ENCODE measurements around the gene SLC9A3.

SLC9A3 gene

DNA sequence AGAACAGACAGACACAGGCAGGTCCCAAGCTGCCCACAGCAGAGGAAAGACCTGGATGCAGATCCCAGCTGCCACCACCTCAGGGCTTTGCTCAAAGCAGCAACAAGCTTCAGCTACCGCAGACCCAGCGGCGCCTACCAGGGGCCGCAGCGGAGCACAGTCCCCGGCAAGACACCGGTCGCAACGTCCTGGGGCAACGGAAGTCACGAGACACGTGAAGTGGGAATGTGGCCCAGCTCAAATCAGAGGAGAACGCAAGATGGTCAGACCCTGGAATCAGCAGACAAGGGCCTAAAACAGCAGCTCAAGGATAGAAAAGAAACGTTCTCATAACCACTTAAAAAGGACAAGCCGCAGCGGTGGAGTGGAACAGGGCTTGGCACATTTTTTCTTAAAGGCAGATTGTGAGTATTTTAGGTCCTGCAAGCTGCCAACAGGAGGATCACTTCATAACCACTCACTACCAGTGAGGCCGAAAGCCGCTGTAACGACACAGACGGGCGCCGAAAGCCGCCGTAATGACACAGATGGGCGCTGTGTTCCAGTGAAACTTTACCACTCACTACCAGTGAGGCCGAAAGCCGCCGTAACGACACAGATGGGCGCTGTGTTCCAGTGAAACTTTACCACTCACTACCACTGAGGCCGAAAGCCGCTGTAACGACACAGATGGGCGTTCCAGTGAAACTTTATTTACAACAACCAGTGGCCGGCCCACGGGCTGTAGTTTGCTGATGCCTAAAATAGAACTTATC, 21.7 kb downstream of the SLC9A3 start:
- DNase-seq = no peak

DNA sequence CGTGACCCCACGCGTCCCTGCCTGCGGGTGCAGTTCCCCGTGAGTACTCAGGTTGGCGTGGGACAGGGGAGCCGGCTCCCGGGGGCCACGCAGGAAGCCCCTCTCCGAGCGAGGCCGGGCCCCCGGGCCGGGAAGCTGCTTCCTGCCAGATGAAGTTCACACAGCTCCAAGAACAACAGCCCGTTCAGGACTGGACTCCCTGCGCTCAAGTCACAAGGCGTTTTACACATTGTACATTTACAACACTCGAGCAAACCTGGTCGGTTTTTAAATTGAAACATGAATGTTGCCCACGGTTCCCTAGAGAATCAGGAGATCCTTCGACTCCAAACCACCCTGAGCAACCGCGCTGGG, 22.4 kb downstream of the SLC9A3 start:
- no peak for DNase-seq

GRCh38 chr5:501105-501830, 23.0 kb downstream of the SLC9A3 start:
- DNase-seq = no peak

DNA sequence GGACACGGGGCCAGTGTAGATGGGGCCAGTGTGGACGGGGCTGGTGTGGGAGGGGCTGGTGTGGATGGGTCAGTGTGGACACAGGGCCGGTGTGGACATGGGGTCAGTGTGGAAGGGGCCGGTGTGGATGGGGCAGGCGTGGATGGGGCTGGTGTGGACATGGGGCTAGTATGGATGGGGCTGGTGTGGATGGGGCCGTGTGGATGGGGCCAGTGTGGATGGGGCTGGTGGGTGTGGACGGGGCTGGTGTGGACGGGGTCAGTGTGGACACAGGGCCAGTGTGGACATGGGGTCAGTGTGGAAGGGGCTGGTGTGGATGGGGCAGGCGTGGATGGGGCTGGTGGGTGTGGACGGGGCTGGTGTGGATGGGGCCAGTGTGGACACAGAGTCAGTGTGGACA, 23.8 kb downstream of the SLC9A3 start:
- no peak for DNase-seq

GRCh38 chr5:499233-500209, 24.7 kb downstream of the SLC9A3 start:
- no peak for DNase-seq

DNA sequence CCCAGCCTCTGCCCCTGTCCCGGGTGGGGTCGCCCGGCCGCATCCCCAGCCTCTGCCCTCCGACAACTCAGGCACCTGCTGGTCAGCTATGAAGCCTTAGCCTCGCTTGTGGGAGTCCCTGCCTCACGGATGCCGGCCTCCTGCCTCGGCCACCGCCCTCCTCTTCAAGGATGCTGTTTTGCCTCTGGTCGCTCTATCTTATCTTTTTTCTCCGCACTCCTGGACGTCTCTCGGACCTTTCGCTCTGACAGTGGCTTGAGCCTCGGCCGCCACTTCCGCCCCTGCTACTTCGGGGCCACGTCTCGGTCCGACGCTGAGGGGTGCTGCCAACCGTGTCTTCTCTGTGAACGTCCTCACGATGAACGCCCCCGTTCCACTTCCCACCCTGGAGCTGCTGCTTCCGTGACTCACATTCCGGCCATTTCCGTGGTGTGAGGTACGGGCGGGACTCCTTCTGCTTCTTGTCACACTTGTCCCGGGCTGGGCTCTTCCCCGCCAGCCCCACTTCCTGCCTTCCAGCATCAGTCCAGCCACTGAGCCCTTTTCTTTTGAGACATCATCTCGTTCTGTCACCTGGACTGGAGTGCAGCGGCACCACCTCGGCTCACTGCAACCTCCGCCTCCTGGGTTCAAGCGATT, 26.3 kb downstream of the SLC9A3 start:
- no peak for DNase-seq

GRCh38 chr5:497090-497700, 27.1 kb downstream of the SLC9A3 start:
- no peak for DNase-seq

DNA sequence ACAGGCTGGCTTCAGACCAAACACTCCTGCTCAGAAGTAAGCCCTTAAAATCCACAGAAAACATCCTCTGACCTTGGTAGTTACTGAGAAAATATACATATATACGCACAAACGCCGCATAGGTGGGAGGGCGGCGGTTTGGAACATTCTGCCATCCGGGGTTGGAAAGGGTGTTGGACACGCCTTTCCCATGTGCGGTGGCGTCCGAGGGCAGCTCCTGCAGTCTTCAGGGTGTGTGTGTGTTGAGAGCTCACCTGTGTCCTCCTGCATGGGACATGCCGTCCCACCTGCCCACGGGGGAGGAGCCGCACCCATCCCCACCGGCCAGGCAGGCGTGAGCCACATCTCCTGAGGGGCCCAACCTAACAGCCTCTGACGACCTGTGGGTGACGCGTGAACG, 28.2 kb downstream of the SLC9A3 start:
- no peak for DNase-seq

DNA sequence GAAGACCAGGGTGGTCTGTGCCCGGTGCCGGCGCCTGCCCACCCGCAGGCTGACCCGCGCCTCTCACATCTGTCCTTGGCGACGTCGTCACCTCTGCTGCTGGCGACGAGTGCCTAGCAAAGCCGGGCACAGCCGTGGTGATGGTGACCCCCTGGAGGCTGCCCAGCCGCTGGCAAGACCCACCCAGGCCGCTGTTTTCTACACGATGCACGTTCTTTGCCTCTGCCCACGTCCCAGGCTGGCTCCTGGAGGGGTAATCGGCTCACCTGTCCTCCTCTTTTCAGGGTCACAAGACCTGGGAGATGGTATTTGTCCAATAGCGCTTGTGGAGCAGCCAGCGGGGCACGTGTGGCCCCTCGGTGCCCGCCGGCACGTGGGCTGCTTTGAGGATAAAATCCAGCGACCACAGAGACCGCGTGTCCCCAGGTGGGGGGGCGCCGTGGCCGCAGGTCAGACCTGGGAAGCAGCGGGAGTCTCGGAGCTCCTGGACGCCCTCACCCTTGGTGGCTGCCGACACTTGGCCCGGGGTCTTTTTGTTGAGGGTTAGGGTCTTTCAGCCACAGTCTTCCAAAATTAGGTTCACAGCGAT, 29.5 kb downstream of the SLC9A3 start:
- no peak for DNase-seq

- DNase-seq = no peak
Measured at GRCh38 chr5:493758-494157, 30.5 kb downstream of the SLC9A3 start.

- no peak for DNase-seq
Measured at GRCh38 chr5:493119-493701, 31.0 kb downstream of the SLC9A3 start.

GRCh38 chr5:492314-492893, 31.8 kb downstream of the SLC9A3 start:
- no peak for DNase-seq

DNA sequence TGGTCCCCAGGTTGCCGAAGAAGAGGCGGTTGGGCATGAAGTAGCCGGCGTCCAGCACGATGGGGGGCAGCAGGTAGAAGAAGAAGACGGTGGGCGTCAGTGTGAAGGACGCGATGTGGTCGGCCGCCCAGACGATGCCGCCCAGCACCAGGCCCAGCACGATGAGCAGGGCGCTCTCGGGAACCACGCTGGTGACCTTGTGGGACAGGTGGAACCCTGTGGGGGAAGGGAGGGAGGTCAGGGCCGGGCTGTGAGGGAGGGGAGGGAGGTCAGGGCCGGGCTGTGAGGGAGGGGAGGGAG, 32.4 kb downstream of the SLC9A3 start:
- DNase-seq = no peak

DNA sequence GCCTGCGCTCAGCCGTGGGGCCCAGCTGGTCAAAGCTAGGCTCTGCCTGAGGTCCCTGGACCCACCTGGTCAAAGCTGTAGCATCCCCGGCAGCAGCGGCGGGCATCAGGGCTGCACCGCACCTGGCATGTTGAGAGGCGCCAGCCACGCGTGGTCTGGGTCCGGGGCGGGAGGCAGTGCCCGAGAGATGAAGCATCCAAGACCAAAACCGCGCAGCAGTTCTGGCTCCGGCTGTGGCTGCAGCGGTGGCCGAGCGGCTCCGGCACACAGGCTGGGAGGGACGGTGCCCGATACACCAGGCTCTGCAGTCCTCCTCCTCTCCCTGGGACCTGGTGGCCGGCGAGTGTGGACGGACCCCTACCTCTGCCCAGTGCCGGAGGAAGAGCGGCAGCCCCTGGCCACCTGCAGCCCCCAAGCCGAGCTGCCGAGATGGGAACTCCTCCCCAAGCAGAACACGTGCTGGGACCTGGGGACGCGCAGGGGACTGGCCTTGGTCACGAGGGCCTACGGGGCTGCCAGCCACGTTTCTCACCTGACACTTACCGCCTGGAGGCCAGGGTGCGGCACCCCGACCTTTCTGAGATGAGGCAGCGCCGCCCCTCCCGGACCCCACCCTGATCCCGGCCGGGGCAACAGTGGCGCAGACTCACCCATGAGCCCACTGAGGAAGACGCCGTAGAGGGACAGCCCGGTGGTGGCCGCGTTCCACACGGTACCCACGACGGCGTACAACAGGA, 33.0 kb downstream of the SLC9A3 start:
- no peak for DNase-seq

- DNase-seq = no peak
Measured at GRCh38 chr5:490116-491106, 33.8 kb downstream of the SLC9A3 start.

DNA sequence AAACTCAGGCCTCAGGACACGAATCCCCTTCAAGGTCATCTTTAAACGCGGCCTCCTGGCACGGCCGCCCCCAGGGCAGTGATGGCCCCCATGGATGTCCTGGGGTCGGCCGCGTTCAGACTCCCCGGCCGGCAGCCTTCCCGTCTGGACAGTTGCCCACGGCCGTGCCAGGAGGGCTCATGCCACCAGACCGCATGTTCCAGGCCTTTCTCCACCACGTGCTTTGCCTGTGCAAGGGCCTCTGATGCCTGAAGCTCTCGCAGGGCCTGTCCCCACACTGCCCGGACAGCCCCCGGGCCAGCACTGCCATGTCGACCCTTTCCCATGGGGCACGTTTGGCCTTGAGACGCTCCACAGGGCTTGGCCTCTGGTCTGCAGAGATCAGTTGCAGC, 34.6 kb downstream of the SLC9A3 start:
- DNase-seq = no peak

DNA sequence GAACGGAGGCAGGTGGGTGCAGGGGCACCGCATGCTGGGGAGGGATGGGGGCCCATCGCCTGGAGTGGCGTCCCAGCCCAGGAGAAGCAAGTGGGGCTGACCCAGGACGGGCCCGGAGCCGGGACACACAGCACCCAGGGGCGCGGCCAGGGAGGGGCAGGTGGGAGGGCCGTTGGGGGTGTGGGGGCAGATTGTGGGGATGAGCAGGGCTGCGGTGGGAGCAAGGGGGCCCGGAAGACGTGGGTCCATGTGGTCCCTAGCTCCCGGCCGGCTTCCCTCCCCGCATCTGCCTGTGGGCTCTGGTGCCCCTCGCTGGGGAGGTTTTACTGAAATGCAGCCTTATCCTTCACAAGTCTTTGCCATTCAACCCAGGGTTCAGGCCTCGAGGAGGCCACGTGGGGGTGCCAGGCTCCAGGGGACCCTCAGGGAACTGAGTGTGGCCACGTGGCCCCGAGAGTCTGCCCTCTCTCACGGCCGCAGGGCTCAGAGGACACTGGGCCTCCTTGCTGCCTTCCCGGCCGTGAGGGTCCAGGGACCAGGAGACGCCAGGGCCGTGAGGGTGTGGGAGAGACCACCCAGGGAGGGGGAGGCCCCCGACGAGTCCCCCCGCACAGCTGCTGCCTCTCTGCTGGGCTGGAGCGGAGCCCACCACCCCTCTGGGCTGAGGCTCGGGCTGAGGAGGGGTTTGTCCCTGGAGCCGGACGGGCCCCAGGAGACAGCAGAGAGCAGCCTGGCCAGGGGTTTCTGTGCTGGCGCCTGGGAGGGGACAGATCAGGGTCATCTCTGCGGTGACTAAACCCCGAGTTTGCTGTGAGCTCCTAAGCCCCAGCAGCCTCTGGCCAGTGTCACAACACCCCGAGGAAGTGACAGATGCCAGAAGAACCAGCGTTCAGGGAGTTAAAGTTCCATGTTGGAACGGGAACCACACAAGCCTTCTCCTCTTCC, 35.2 kb downstream of the SLC9A3 start:
- no peak for DNase-seq

DNA sequence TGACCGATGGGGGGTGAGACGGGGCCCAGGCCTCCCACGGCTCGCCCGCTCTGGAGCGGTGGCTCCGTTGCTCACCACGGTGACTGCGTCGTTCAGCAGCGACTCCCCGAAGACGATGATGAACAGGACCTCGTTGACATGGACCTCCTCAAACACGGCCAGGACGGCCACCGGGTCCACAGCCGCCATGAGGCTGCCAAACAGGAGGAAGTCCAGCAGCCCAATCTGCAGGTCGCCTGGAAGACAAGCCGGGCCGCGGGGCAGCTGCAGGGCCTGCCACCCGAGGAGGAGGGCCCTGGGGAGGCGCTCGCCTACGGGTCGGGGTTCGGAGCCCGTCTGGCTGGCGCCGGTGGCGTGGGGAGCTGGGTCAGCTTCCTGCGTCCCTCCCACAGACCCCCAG, 36.0 kb downstream of the SLC9A3 start:
- DNase-seq = no peak

Measured in NCI-H446 treated with DMSO at 0.1 percent for 48 hours (cell line).